Measurements from ENCODE around the gene RNF208.

RNF208 gene

DNA sequence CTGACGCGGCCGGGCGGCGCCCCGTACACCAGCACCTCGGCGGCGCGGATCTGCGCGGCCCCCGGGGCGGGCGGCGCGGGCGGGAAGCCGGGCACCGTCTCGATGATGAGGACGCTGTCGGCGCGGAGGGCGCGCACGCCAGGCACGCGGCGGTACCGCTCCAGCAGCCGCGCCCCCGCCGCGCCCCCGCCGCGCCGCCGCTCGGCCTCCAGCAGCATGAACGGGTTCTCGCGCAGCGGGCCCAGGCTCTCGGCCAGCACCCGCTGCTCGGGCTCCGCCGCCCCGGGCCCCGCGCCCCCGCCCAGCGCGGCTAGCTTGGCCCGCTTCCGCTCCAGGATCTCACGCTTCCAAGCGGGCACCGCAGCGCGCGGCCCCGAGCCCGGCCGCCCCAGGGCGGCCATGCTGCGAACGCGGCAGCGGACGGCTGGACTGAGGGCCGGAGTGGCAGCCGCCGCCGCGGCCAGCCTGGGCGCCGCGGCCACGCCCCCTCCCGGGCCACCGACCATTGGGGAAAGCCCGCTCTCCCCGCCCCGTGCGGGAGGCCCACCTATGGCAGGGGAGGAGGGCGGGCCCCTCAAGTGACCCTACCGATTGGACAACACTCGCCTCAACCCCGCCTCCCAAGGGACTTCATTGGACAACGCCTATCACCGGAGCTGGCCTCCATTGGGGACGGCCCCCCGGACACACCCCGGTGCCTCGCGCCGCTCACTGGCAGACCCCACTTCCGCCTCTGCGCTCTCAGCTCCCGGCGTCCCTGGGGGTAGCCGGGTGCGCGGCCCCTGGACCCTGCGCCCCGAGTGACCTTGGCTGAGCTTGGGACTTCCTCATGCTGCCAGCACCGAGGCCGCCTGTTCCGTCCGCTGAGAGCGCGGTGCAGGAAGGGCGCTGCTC lies 21.5 kb downstream of the RNF208 start, which contains the start of gene TPRN (continued):
- TF ChIP-seq, protein P1, sequence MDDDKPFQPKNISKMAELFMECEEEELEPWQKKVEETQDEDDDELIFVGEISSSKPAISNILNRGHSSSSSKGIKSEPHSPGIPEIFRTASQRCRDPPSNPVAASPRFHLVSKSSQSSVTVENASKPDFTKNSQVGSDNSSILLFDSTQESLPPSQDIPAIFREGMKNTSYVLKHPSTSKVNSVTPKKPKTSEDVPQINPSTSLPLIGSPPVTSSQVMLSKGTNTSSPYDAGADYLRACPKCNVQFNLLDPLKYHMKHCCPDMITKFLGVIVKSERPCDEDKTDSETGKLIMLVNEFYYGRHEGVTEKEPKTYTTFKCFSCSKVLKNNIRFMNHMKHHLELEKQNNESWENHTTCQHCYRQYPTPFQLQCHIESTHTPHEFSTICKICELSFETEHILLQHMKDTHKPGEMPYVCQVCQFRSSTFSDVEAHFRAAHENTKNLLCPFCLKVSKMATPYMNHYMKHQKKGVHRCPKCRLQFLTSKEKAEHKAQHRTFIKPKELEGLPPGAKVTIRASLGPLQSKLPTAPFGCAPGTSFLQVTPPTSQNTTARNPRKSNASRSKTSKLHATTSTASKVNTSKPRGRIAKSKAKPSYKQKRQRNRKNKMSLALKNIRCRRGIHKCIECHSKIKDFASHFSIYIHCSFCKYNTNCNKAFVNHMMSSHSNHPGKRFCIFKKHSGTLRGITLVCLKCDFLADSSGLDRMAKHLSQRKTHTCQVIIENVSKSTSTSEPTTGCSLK (tag by site-specific recombination; IDR thresholded peaks at IDR 0.05), result no peak
- no peak for TF ChIP-seq ZNF830 (tag by site-specific recombination; IDR thresholded peaks at IDR 0.05; ENCODE audit: low read depth)
- TF ChIP-seq ZNF23 (tag by site-specific recombination; IDR thresholded peaks at IDR 0.05; ENCODE audit: borderline replicate concordance), result no peak
- no peak for TF ChIP-seq GLI2 (tag by site-specific recombination; IDR thresholded peaks at IDR 0.05; ENCODE audit: borderline replicate concordance, low read depth)
- TF ChIP-seq ZBTB21 (tag by site-specific recombination; IDR thresholded peaks at IDR 0.05), result no peak
- TF ChIP-seq KLF16 (tag by site-specific recombination; IDR thresholded peaks at IDR 0.05), result peak; percentile 74; the same call in 1 of the 2 replicates
- TF ChIP-seq RBAK (tag by site-specific recombination; IDR thresholded peaks at IDR 0.05), result no peak
- TF ChIP-seq ZNF133 (tag by site-specific recombination; IDR thresholded peaks at IDR 0.05), result no peak
- peak; percentile 92 for TF ChIP-seq KLF8 (tag by site-specific recombination; IDR thresholded peaks at IDR 0.05)
- TF ChIP-seq ZNF560 (tag by site-specific recombination; IDR thresholded peaks at IDR 0.05; ENCODE audit: borderline replicate concordance), result no peak
- TF ChIP-seq, protein P2, sequence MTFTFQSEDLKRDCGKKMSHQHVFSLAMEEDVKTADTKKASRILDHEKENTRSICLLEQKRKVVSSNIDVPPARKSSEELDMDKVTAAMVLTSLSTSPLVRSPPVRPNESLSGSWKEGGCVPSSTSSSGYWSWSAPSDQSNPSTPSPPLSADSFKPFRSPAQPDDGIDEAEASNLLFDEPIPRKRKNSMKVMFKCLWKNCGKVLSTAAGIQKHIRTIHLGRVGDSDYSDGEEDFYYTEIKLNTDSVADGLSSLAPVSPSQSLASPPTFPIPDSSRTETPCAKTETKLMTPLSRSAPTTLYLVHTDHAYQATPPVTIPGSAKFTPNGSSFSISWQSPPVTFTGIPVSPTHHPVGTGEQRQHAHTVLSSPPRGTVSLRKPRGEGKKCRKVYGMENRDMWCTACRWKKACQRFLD (tag by site-specific recombination; IDR thresholded peaks at IDR 0.05), result no peak
- TF ChIP-seq ZNF19 (tag by site-specific recombination; IDR thresholded peaks at IDR 0.05; ENCODE audit: low read depth), result no peak
- TF ChIP-seq ZNF394 (tag by site-specific recombination; IDR thresholded peaks at IDR 0.05; ENCODE audit: borderline replicate concordance), result no peak
- no peak for TF ChIP-seq ZNF121 (tag by site-specific recombination; IDR thresholded peaks at IDR 0.05)
- no peak for TF ChIP-seq EGR2 (tag by site-specific recombination; IDR thresholded peaks at IDR 0.05; ENCODE audit: low read depth)
- TF ChIP-seq, protein P3, sequence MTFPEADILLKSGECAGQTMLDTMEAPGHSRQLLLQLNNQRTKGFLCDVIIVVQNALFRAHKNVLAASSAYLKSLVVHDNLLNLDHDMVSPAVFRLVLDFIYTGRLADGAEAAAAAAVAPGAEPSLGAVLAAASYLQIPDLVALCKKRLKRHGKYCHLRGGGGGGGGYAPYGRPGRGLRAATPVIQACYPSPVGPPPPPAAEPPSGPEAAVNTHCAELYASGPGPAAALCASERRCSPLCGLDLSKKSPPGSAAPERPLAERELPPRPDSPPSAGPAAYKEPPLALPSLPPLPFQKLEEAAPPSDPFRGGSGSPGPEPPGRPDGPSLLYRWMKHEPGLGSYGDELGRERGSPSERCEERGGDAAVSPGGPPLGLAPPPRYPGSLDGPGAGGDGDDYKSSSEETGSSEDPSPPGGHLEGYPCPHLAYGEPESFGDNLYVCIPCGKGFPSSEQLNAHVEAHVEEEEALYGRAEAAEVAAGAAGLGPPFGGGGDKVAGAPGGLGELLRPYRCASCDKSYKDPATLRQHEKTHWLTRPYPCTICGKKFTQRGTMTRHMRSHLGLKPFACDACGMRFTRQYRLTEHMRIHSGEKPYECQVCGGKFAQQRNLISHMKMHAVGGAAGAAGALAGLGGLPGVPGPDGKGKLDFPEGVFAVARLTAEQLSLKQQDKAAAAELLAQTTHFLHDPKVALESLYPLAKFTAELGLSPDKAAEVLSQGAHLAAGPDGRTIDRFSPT (tag by site-specific recombination; IDR thresholded peaks at IDR 0.05), result peak; percentile 93
- no peak for TF ChIP-seq ZSCAN16 (tag by site-specific recombination; IDR thresholded peaks at IDR 0.05)
- no peak for TF ChIP-seq ZNF138 (tag by site-specific recombination; IDR thresholded peaks at IDR 0.05; ENCODE audit: borderline replicate concordance)
- TF ChIP-seq OSR2 (tag by site-specific recombination; IDR thresholded peaks at IDR 0.05), result no peak
- no peak for TF ChIP-seq ZNF792 (tag by site-specific recombination; IDR thresholded peaks at IDR 0.05)
- TF ChIP-seq, protein P4, sequence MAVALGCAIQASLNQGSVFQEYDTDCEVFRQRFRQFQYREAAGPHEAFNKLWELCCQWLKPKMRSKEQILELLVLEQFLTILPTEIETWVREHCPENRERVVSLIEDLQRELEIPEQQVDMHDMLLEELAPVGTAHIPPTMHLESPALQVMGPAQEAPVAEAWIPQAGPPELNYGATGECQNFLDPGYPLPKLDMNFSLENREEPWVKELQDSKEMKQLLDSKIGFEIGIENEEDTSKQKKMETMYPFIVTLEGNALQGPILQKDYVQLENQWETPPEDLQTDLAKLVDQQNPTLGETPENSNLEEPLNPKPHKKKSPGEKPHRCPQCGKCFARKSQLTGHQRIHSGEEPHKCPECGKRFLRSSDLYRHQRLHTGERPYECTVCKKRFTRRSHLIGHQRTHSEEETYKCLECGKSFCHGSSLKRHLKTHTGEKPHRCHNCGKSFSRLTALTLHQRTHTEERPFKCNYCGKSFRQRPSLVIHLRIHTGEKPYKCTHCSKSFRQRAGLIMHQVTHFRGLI (tag by site-specific recombination; IDR thresholded peaks at IDR 0.05), result no peak
- TF ChIP-seq ZNF785 (tag by site-specific recombination; IDR thresholded peaks at IDR 0.05), result no peak
- TF ChIP-seq, protein P5, sequence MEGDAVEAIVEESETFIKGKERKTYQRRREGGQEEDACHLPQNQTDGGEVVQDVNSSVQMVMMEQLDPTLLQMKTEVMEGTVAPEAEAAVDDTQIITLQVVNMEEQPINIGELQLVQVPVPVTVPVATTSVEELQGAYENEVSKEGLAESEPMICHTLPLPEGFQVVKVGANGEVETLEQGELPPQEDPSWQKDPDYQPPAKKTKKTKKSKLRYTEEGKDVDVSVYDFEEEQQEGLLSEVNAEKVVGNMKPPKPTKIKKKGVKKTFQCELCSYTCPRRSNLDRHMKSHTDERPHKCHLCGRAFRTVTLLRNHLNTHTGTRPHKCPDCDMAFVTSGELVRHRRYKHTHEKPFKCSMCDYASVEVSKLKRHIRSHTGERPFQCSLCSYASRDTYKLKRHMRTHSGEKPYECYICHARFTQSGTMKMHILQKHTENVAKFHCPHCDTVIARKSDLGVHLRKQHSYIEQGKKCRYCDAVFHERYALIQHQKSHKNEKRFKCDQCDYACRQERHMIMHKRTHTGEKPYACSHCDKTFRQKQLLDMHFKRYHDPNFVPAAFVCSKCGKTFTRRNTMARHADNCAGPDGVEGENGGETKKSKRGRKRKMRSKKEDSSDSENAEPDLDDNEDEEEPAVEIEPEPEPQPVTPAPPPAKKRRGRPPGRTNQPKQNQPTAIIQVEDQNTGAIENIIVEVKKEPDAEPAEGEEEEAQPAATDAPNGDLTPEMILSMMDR (tag by site-specific recombination; IDR thresholded peaks at IDR 0.05), result no peak
- TF ChIP-seq, protein P6, sequence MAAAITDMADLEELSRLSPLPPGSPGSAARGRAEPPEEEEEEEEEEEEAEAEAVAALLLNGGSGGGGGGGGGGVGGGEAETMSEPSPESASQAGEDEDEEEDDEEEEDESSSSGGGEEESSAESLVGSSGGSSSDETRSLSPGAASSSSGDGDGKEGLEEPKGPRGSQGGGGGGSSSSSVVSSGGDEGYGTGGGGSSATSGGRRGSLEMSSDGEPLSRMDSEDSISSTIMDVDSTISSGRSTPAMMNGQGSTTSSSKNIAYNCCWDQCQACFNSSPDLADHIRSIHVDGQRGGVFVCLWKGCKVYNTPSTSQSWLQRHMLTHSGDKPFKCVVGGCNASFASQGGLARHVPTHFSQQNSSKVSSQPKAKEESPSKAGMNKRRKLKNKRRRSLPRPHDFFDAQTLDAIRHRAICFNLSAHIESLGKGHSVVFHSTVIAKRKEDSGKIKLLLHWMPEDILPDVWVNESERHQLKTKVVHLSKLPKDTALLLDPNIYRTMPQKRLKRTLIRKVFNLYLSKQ (tag by site-specific recombination; IDR thresholded peaks at IDR 0.05; ENCODE audit: borderline replicate concordance), result no peak
- TF ChIP-seq MZF1 (tag by site-specific recombination; IDR thresholded peaks at IDR 0.05; ENCODE audit: borderline replicate concordance), result no peak
- no peak; the same call in 1 of the 2 replicates for TF ChIP-seq ZNF610 (tag by site-specific recombination; IDR thresholded peaks at IDR 0.05; ENCODE audit: borderline replicate concordance)
- no peak for TF ChIP-seq ZNF37A (tag by site-specific recombination; IDR thresholded peaks at IDR 0.05)
- TF ChIP-seq ZFP41 (tag by site-specific recombination; IDR thresholded peaks at IDR 0.05; ENCODE audit: borderline replicate concordance), result no peak
- no peak for TF ChIP-seq ZNF747 (tag by site-specific recombination; IDR thresholded peaks at IDR 0.05)

Data from HEK293 (cell line).